ENCODE measurements around the gene PPP1R14C.

GRCh38 chr6:150102750-150103270, 40.0 kb upstream of the PPP1R14C start:
- TF ChIP-seq, protein P1, sequence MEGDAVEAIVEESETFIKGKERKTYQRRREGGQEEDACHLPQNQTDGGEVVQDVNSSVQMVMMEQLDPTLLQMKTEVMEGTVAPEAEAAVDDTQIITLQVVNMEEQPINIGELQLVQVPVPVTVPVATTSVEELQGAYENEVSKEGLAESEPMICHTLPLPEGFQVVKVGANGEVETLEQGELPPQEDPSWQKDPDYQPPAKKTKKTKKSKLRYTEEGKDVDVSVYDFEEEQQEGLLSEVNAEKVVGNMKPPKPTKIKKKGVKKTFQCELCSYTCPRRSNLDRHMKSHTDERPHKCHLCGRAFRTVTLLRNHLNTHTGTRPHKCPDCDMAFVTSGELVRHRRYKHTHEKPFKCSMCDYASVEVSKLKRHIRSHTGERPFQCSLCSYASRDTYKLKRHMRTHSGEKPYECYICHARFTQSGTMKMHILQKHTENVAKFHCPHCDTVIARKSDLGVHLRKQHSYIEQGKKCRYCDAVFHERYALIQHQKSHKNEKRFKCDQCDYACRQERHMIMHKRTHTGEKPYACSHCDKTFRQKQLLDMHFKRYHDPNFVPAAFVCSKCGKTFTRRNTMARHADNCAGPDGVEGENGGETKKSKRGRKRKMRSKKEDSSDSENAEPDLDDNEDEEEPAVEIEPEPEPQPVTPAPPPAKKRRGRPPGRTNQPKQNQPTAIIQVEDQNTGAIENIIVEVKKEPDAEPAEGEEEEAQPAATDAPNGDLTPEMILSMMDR (conservative IDR thresholded peaks at IDR 0.05 in 1 of 2, IDR thresholded peaks at IDR 0.05 in 1 of 2; ENCODE audit: low read depth in 1 of 2, low read length in 2 of 2): no peak
- no peak for TF ChIP-seq EZH2 (IDR thresholded peaks at IDR 0.05; ENCODE audit: low read length, missing control alignments)

All from fibroblast of lung (primary cell).